ENCODE data around the gene MIOS.

- TF ChIP-seq CTCF (IDR thresholded peaks at IDR 0.05) (no peak), EZH2 (IDR thresholded peaks at IDR 0.05) (no peak)
Measured at GRCh38 chr7:7577888-7578287, 11.2 kb downstream of the MIOS start.
